Peyer's patch (tissue), 4 donors: ENCODE measurements around the gene DAPK1. TPM values are rescaled to one million over a fixed set of nuclear protein-coding genes. Genes with fewer than 3 reads are reported as not detected.

ENCODE experiments used
- DNase-seq, 3 donors: peaks; one replicate each; pipeline ENCODE4 v3.0.0-alpha.2; 2017 to 2019
- H3K27ac ChIP-seq, 4 donors: fragments of 200-600 bp; sonication (generic); one replicate each; pipeline ENCODE4 v1.5.1; 2016 to 2019
- H3K27me3 ChIP-seq, 2 donors: fragments of 200-600 bp; sonication (generic); one replicate each; pipeline ENCODE4 v1.5.1; 2019
- H3K36me3 ChIP-seq, 3 donors: fragments of 200-600 bp; sonication (generic); one replicate each; pipeline ENCODE4 v1.5.1; 2016 to 2019
- H3K4me1 ChIP-seq, 4 donors: fragments of 200-600 bp; sonication (generic); one replicate each; pipeline ENCODE4 v1.5.1; 2016 to 2019
- H3K4me3 ChIP-seq, 4 donors: fragments of 200-600 bp; sonication (generic); 1 replicate in 3 of 4; 2 replicates in 1 of 4; pipeline ENCODE4 v1.5.1; 2016 to 2019; ENCODE audit warnings: mild to moderate bottlenecking in 1 of 4
- H3K9me3 ChIP-seq, 4 donors: fragments of 200-600 bp; sonication (generic); one replicate each; pipeline ENCODE4 v1.5.1; 2016 to 2019; ENCODE audit warnings: mild to moderate bottlenecking in 1 of 4
- CTCF ChIP-seq, 6 experiments: fragments of 450-650 bp in 4 of 6; fragments of 200-600 bp in 2 of 6; sonication (generic) in 1 of 6; IDR thresholded peaks; one replicate each; pipeline ENCODE4 v1.5.1; 2017 to 2019; ENCODE audit warnings: antibody characterized with exemption in 6 of 6, mild to moderate bottlenecking in 3 of 6, moderate library complexity in 1 of 6
- POLR2A ChIP-seq, 2 donors: fragments of 450-650 bp; IDR thresholded peaks; one replicate each; pipeline ENCODE4 v1.5.1; 2017; ENCODE audit warnings: antibody characterized with exemption in 2 of 2, mild to moderate bottlenecking in 2 of 2, moderate library complexity in 2 of 2
- total RNA-seq, 4 donors: library from RNA; depleted of rRNA; stranded (reverse); fragments of >200 nt; gene quantifications; one replicate each; pipeline ENCODE4 v1.1.0, GENCODE V29; 2016

Gene DAPK1
- total RNA-seq, 4 donors from 2014 or later, result 45.4 to 96.4 (median 77.2) TPM

- peak overlapping the region in 2 of 4 donors; percentile 15 to 51 for H3K27ac ChIP-seq
- no peak for TF ChIP-seq CTCF (IDR thresholded peaks at IDR 0.05)
- no peak for TF ChIP-seq POLR2A (IDR thresholded peaks at IDR 0.05)
- H3K9me3 ChIP-seq, result no peaks in the 10 kb centered on the region
- peak overlapping the region in 2 of 4 donors; percentile 17 to 18 for H3K4me3 ChIP-seq
- no peaks in the 10 kb centered on the region for H3K27me3 ChIP-seq
- no peaks in the 10 kb centered on the region for H3K36me3 ChIP-seq
- H3K4me1 ChIP-seq, result peaks cover 0 to 33% (median under 1%) of the 10 kb centered on the region in 4 donors
- no peak for DNase-seq
Observed at GRCh38 chr9:87580941-87581438, 83.3 kb downstream of the DAPK1 start.

- no peaks in the 10 kb centered on the region for H3K36me3 ChIP-seq
- no peak overlapping the region for H3K4me3 ChIP-seq
- TF ChIP-seq POLR2A (IDR thresholded peaks at IDR 0.05) (no peak), CTCF (IDR thresholded peaks at IDR 0.05) (no peak)
- H3K27ac ChIP-seq, result peak overlapping the region in 1 of 4 donors; percentile 40
- H3K27me3 ChIP-seq, result no peaks in the 10 kb centered on the region
- H3K9me3 ChIP-seq, result no peaks in the 10 kb centered on the region
- H3K4me1 ChIP-seq, result peaks cover 0 to 36% (median 2%) of the 10 kb centered on the region in 4 donors
- no peak for DNase-seq
Observed at GRCh38 chr9:87581513-87581912, 83.8 kb downstream of the DAPK1 start.

- no peaks in the 10 kb centered on the region for H3K27me3 ChIP-seq
- H3K4me1 ChIP-seq, result peaks cover 0 to 36% (median 2%) of the 10 kb centered on the region in 4 donors
- peak overlapping the region in 1 of 4 donors; percentile 40 for H3K27ac ChIP-seq
- H3K4me3 ChIP-seq, result no peak overlapping the region
- H3K36me3 ChIP-seq, result no peaks in the 10 kb centered on the region
- TF ChIP-seq POLR2A (IDR thresholded peaks at IDR 0.05) (no peak), CTCF (IDR thresholded peaks at IDR 0.05) (no peak)
- DNase-seq, result no peak
- H3K9me3 ChIP-seq, result no peaks in the 10 kb centered on the region
Observed at GRCh38 chr9:87581949-87582637, 84.4 kb downstream of the DAPK1 start.

GRCh38 chr9:87584326-87584725 lies 86.7 kb downstream of the DAPK1 start:
- TF ChIP-seq CTCF (IDR thresholded peaks at IDR 0.05) (no peak), POLR2A (IDR thresholded peaks at IDR 0.05) (no peak)
- H3K36me3 ChIP-seq, result no peaks in the 10 kb centered on the region
- H3K9me3 ChIP-seq, result no peaks in the 10 kb centered on the region
- no peak overlapping the region for H3K27ac ChIP-seq
- no peaks in the 10 kb centered on the region for H3K27me3 ChIP-seq
- H3K4me1 ChIP-seq, result peaks cover 0 to 27% (median 2%) of the 10 kb centered on the region in 4 donors
- no peak overlapping the region for H3K4me3 ChIP-seq
- no peak for DNase-seq

- H3K9me3 ChIP-seq, result no peaks in the 10 kb centered on the region
- no peaks in the 10 kb centered on the region for H3K36me3 ChIP-seq
- H3K27ac ChIP-seq, result peak overlapping the region in 2 of 4 donors; percentile 21 to 61
- no peak overlapping the region for H3K4me3 ChIP-seq
- peak in 1 of 3 donors; percentile 53 for DNase-seq
- no peak for TF ChIP-seq CTCF (IDR thresholded peaks at IDR 0.05)
- no peak for TF ChIP-seq POLR2A (IDR thresholded peaks at IDR 0.05)
- H3K4me1 ChIP-seq, result peaks cover 0 to 26% (median 2%) of the 10 kb centered on the region in 4 donors
- no peaks in the 10 kb centered on the region for H3K27me3 ChIP-seq
Observed at GRCh38 chr9:87585123-87585855, 87.6 kb downstream of the DAPK1 start.
